ENCODE data around the gene CCDC167. TPM values are rescaled to one million over a fixed set of nuclear protein-coding genes. Genes with fewer than 3 reads are reported as not detected.

CCDC167 gene
- total RNA-seq, 8 experiments from 2014 or later = 28.1 to 119 (median 89.7) TPM

DNA sequence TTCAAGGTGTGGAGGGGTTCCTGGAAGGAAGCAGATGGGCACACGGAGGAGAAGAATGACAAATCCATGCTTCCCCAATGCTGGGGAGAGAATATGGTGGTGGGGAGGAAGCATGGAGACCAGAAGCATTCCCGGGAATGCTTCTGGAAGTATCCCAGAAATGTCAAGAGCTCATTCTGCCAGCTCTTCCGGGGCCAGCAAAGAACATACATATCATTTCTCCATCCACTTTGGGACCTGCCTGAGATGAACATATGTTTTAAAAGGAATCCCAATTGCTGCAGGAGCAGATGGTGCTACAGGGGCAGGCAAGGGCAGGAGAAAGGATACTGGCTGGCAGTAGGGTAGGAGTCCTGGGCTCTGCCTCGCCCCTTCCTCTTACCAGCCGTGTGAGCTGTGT, 37.9 kb upstream of the CCDC167 start:
- in situ Hi-C loops (cut with MboI; ENCODE audit: low pct_unique_long_range_greater_than_20kb in 2 of 9, low sequenced_read_pairs in 9 of 9, unreplicated experiment in 9 of 9) = no loop called here
- Histone ChIP-seq H3K27ac (peak overlapping the region in 1 of 2 donors; percentile 76), H3K4me3 (no peak overlapping the region), H3K4me1 (replicated peaks in 1 of 2) (peaks cover 65 to 70% of the 10 kb centered on the region in 2 donors)
- no peak for ATAC-seq (replicated peaks in 6 of 8)
- WGBS, 10 experiments = 0 to 100% (median 92%) methylated on average over 1 to 3 of the region's 5 CpGs; no CpG with 5 or more reads in 1 of the 10 experiments

DNA sequence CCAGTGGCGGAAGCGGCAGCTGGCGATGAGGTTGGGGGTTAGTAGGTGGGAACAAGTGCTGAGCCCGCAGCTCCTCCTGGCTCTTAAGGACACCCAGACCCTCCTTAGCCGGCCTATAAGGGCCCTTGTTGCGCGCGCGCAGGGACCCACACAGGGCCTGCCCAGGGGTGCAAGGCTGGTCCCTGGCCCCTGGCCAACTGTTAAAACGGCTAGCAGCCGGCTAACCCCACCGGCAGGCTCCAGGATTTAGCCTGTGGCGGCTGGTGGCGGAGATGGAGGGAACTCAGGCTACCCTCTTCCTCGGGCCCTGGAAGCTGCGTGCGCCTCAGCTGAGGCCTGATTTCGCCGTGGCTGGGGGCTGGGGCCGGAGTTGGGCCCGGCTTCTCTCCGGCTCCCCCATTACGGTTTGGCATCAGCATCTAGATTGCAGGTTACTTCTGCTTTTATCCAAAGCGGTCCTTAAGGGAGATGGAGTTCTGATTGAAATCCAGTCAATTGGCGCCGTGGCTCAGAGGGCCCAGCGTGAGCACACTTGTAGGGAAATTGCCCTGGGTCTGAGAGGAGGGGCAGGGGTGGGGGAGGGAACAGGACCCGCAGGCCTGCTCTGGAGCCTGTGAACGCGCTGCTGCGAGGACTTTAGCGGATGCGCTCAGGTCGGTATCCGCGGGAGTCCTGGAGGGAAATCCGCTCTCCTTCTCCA, 36.9 kb upstream of the CCDC167 start:
- ATAC-seq (replicated peaks in 6 of 8) = peak in 6 of 8 experiments; percentile 16 to 51 (median 44)
- peak overlapping the region; percentile 13 to 25 (median 18) for H3K4me3 ChIP-seq
- in situ Hi-C loops (cut with MboI; ENCODE audit: low pct_unique_long_range_greater_than_20kb in 2 of 9, low sequenced_read_pairs in 9 of 9, unreplicated experiment in 9 of 9) = no loop called here
- 16 to 60% (median 34%) methylated on average over 1 to 16 of the region's 37 CpGs; no CpG with 5 or more reads in 4 of the 10 experiments for WGBS, 10 experiments
- H3K27ac ChIP-seq = peak overlapping the region; percentile 65 to 76
- peaks cover 65 to 67% of the 10 kb centered on the region in 2 donors for H3K4me1 ChIP-seq (replicated peaks in 1 of 2)

GRCh38 chr6:37535759-37536490, 36.2 kb upstream of the CCDC167 start:
- peak; percentile 40 to 83 (median 78) for ATAC-seq (replicated peaks in 6 of 8)
- Histone ChIP-seq H3K4me1 (replicated peaks in 1 of 2) (peaks cover 65 to 67% of the 10 kb centered on the region in 2 donors), H3K4me3 (peak overlapping the region; percentile 13 to 25 (median 18)), H3K27ac (peak overlapping the region; percentile 65 to 76)
- 0 to 13% (median 5%) methylated on average over 3 to 12 of the region's 56 CpGs; no CpG with 5 or more reads in 5 of the 10 experiments for WGBS, 10 experiments
- in situ Hi-C loops (cut with MboI; ENCODE audit: low pct_unique_long_range_greater_than_20kb in 2 of 9, low sequenced_read_pairs in 9 of 9, unreplicated experiment in 9 of 9) = no loop called here

GRCh38 chr6:37535428-37535758, 35.7 kb upstream of the CCDC167 start:
- ATAC-seq (replicated peaks in 6 of 8) = no peak
- WGBS, 10 experiments = 0 to 80% (median 17%) methylated on average over 1 to 4 of the region's 5 CpGs; no CpG with 5 or more reads in 5 of the 10 experiments
- in situ Hi-C loops (cut with MboI; ENCODE audit: low pct_unique_long_range_greater_than_20kb in 2 of 9, low sequenced_read_pairs in 9 of 9, unreplicated experiment in 9 of 9) = no loop called here

GRCh38 chr6:37534893-37535292, 35.2 kb upstream of the CCDC167 start:
- Histone ChIP-seq H3K4me1 (replicated peaks in 1 of 2) (peaks cover 63 to 67% of the 10 kb centered on the region in 2 donors), H3K27ac (peak overlapping the region; percentile 65 to 76), H3K4me3 (no peak overlapping the region)
- in situ Hi-C loops (cut with MboI; ENCODE audit: low pct_unique_long_range_greater_than_20kb in 2 of 9, low sequenced_read_pairs in 9 of 9, unreplicated experiment in 9 of 9) = no loop called here
- peak in 1 of 8 experiments; percentile 1 for ATAC-seq (replicated peaks in 6 of 8)
- 24 to 83% (median 53%) methylated on average over 1 to 2 of the region's 2 CpGs; no CpG with 5 or more reads in 5 of the 10 experiments for whole genome bisulfite sequencing, 10 experiments

More at GRCh38 chr6:37535428-37535758, 35.7 kb upstream of the CCDC167 start:
- peak overlapping the region; percentile 13 to 25 (median 18) for H3K4me3 ChIP-seq
- peak overlapping the region; percentile 65 to 76 for H3K27ac ChIP-seq
- peaks cover 63 to 67% of the 10 kb centered on the region in 2 donors for H3K4me1 ChIP-seq (replicated peaks in 1 of 2)

GRCh38 chr6:37532122-37532521, 32.4 kb upstream of the CCDC167 start:
- in situ Hi-C loops (cut with MboI; ENCODE audit: low pct_unique_long_range_greater_than_20kb in 2 of 9, low sequenced_read_pairs in 9 of 9, unreplicated experiment in 9 of 9) = no loop called here
- WGBS, 10 experiments = 80 to 100% (median 86%) methylated on average over 1 to 3 of the region's 3 CpGs; no CpG with 5 or more reads in 5 of the 10 experiments
- no peak for ATAC-seq (replicated peaks in 6 of 8)
- H3K27ac ChIP-seq = no peak overlapping the region
- H3K4me3 ChIP-seq = no peak overlapping the region
- H3K4me1 ChIP-seq (replicated peaks in 1 of 2) = peaks cover 45 to 48% of the 10 kb centered on the region in 2 donors

DNA sequence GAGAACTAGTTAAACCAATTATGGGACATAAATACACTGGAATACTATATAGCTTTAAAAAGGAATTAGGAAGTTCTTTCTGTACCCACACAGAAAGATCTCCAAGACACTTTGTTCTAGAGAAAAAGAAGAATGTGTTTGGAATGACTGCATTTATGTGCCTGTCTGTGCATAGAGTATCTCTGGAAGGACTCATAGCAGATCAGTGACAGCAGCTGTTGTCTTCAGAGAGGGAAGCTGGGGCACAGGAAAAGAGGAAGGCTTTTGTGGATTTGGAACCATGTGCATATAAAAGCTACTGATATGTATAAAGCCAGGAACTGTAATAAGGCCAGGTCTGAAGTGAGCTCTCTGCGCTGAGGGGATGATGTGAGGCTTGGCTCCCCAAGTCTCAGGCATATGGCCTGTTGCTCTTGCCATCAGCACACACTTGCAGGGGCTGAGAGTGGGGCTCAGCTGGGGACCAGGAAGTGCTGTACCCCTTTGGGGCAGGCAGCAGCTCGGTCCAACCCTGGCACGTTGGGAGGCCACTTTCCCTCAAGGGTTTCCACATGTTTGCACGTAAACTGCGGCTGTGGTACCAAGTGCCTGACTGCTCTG, 31.8 kb upstream of the CCDC167 start:
- H3K27ac ChIP-seq = no peak overlapping the region
- WGBS, 10 experiments = 63 to 100% (median 95%) methylated on average over 1 to 4 of the region's 5 CpGs; no CpG with 5 or more reads in 5 of the 10 experiments
- in situ Hi-C loops (cut with MboI; ENCODE audit: low pct_unique_long_range_greater_than_20kb in 2 of 9, low sequenced_read_pairs in 9 of 9, unreplicated experiment in 9 of 9) = no loop called here
- peaks cover 39 to 43% of the 10 kb centered on the region in 2 donors for H3K4me1 ChIP-seq (replicated peaks in 1 of 2)
- no peak for ATAC-seq (replicated peaks in 6 of 8)
- no peak overlapping the region for H3K4me3 ChIP-seq

GRCh38 chr6:37531026-37531425, 31.3 kb upstream of the CCDC167 start:
- peaks cover 34 to 38% of the 10 kb centered on the region in 2 donors for H3K4me1 ChIP-seq (replicated peaks in 1 of 2)
- in situ Hi-C loops (cut with MboI; ENCODE audit: low pct_unique_long_range_greater_than_20kb in 2 of 9, low sequenced_read_pairs in 9 of 9, unreplicated experiment in 9 of 9) = no loop called here
- H3K4me3 ChIP-seq = no peak overlapping the region
- ATAC-seq (replicated peaks in 6 of 8) = peak in 1 of 8 experiments; percentile 7
- 0 to 100% (median 82%) methylated on average over 1 to 4 of the region's 4 CpGs; no CpG with 5 or more reads in 3 of the 10 experiments for WGBS, 10 experiments
- H3K27ac ChIP-seq = no peak overlapping the region

GRCh38 chr6:37530297-37530696, 30.6 kb upstream of the CCDC167 start:
- WGBS, 10 experiments = 0 to 75% (median 23%) methylated on average over 1 to 3 of the region's 5 CpGs; no CpG with 5 or more reads in 4 of the 10 experiments
- H3K27ac ChIP-seq = no peak overlapping the region
- peaks cover 27 to 30% of the 10 kb centered on the region in 2 donors for H3K4me1 ChIP-seq (replicated peaks in 1 of 2)
- no peak overlapping the region for H3K4me3 ChIP-seq
- in situ Hi-C loops (cut with MboI; ENCODE audit: low pct_unique_long_range_greater_than_20kb in 2 of 9, low sequenced_read_pairs in 9 of 9, unreplicated experiment in 9 of 9) = no loop called here
- ATAC-seq (replicated peaks in 6 of 8) = peak in 4 of 8 experiments; percentile 16 to 90 (median 68)

DNA sequence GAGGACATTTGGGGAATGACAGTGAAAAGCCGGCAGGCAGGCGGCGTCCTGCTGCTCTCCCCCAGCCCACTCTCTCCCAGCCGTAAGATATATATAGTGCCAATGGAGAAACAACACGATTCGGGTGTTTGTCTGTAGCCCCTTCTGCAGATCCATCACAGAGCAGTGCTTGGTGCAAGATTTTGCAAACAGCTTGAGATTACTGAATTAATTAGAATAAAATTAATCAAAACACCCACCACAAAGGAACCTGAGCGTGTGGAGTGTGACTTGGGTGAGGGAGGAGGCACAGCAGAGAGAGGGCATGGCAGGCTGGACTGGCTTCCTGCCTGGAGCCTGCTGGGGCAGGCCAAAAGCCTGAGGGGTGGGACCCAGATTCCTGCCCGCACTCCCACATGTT, 28.8 kb upstream of the CCDC167 start:
- no peak overlapping the region for H3K27ac ChIP-seq
- peak in 5 of 8 experiments; percentile 13 to 26 (median 18) for ATAC-seq (replicated peaks in 6 of 8)
- H3K4me3 ChIP-seq = no peak overlapping the region
- in situ Hi-C loops (cut with MboI; ENCODE audit: low pct_unique_long_range_greater_than_20kb in 2 of 9, low sequenced_read_pairs in 9 of 9, unreplicated experiment in 9 of 9) = no loop called here
- WGBS, 10 experiments = 0 to 100% (median 67%) methylated on average over 1 to 6 of the region's 8 CpGs; no CpG with 5 or more reads in 3 of the 10 experiments
- peaks cover 14 to 15% of the 10 kb centered on the region in 2 donors for H3K4me1 ChIP-seq (replicated peaks in 1 of 2)

DNA sequence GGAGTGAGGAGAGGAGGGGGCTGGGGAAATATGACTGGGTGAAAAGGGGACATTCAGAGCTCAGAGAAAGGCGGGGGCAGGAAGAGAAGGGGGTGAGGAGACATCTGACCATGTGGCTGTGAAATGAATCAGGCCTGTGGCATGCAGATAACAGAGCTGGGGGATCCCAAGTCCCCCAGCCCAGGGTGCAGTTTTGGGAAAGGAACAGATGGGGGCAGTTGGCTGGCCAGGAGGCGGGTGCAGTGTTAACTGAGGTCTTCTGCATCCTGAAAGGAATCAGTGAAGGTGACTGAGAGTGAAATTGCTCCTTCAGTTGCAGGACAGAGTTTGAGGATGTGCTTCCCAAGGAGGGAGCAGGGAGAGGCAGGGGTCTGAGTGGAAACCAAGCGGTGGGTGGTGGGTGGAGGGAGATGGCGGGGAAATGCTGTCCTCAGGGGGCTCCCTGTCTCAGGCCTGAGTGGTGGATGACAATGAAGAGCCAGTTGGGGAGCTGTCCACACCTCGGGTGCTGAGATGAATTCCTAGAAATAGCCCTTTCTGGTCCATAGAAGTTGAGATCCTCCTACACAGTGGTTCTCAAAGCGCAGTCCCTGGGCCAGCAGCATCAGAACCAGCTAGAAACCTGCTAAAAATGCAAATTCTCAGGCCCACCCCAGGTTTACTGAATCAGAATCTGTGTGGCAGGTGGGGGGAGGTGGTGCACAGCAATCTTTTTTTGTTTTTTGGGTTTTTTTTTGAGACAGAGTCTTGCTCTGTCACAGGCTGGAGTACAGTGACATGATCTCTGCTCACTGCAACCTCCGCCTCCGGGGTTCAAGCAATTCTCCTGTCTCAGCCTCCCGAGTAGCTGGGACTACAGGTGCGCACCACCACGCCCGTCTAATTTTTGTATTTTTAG, 26.0 kb upstream of the CCDC167 start:
- Histone ChIP-seq H3K27ac (no peak overlapping the region), H3K4me1 (replicated peaks in 1 of 2) (peaks cover 10 to 12% of the 10 kb centered on the region in 2 donors), H3K4me3 (no peak overlapping the region)
- 34 to 92% (median 71%) methylated on average over 2 to 9 of the region's 12 CpGs; no CpG with 5 or more reads in 4 of the 10 experiments for WGBS, 10 experiments
- in situ Hi-C loops (cut with MboI; ENCODE audit: low pct_unique_long_range_greater_than_20kb in 2 of 9, low sequenced_read_pairs in 9 of 9, unreplicated experiment in 9 of 9) = no loop called here
- peak in 2 of 8 experiments; percentile 30 to 54 for ATAC-seq (replicated peaks in 6 of 8)

GRCh38 chr6:37524970-37525318, 25.3 kb upstream of the CCDC167 start:
- H3K27ac ChIP-seq = no peak overlapping the region
- ATAC-seq (replicated peaks in 6 of 8) = no peak

More at GRCh38 chr6:37524970-37525318, 25.3 kb upstream of the CCDC167 start:
- H3K4me3 ChIP-seq = no peak overlapping the region
- in situ Hi-C loops (cut with MboI; ENCODE audit: low pct_unique_long_range_greater_than_20kb in 2 of 9, low sequenced_read_pairs in 9 of 9, unreplicated experiment in 9 of 9) = no loop called here
- WGBS, 10 experiments = 29 to 100% (median 73%) methylated on average over 1 to 4 of the region's 4 CpGs; no CpG with 5 or more reads in 3 of the 10 experiments
- peaks cover 10 to 12% of the 10 kb centered on the region in 2 donors for H3K4me1 ChIP-seq (replicated peaks in 1 of 2)

All from motor neuron (in vitro differentiated cells).